Cardiac muscle cell (in vitro differentiated cells and primary cell): ENCODE measurements around the gene CNPPD1. TPM values are rescaled to one million over a fixed set of nuclear protein-coding genes. Genes with fewer than 3 reads are reported as not detected.
A peak's percentile ranks its signal among the peaks of the same experiment; 100 is the strongest.

ENCODE experiments used
- DNase-seq, 2 donors: peaks; one replicate each; pipeline versions ENCODE4 v3.0.0 to v3.0.0-alpha.2; 2010 to 2017; ENCODE audit warnings: low read depth in 1 of 2, low spot score in 1 of 2
- H3K27ac ChIP-seq: fragments of 200-600 bp; sonication (generic); 2 replicates; pipeline ENCODE4 v1.5.1; 2016
- H3K27me3 ChIP-seq: fragments of 200-600 bp; sonication (generic); 2 replicates; pipeline ENCODE4 v1.6.0; 2016; ENCODE audit warnings: control low read depth
- H3K36me3 ChIP-seq: fragments of 200-600 bp; sonication (generic); 2 replicates; pipeline ENCODE4 v1.5.1; 2016; ENCODE audit warnings: control low read depth
- H3K4me1 ChIP-seq: fragments of 200-600 bp; sonication (generic); 2 replicates; pipeline ENCODE4 v1.8.1; 2017; ENCODE audit warnings: low read depth, mild to moderate bottlenecking, mixed run types
- H3K4me3 ChIP-seq: fragments of 200-600 bp; sonication (generic); 2 replicates; pipeline ENCODE4 v1.5.1; 2016; ENCODE audit warnings: mild to moderate bottlenecking
- H3K9me3 ChIP-seq: fragments of 200-600 bp; sonication (generic); 2 replicates; pipeline ENCODE4 v1.5.1; 2017; ENCODE audit warnings: low read depth, mild to moderate bottlenecking, control low read depth
- CTCF ChIP-seq: IDR thresholded peaks from 2 replicates; pipeline ENCODE4 v1.5.1; 2012; ENCODE audit warnings: low read depth, mild to moderate bottlenecking, low read length
- polyA plus RNA-seq: library from polyadenylated mRNA; unstranded; fragments of >200 nt; fragmentation: Nextera tagmentation; extraction: Ambion mirVana; gene quantifications from 2 replicates; pipeline ENCODE4 v1.2.1, GENCODE V29; 2016
- total RNA-seq: library from RNA; depleted of rRNA; stranded (reverse); fragments of >200 nt; gene quantifications from 2 replicates; pipeline ENCODE4 v1.2.3, GENCODE V29; 2016

Gene CNPPD1
- total and polyA plus RNA-seq, 2 experiments from 2014 or later: 42.6 to 81.9 TPM

GRCh38 chr2:219161097-219161496, 15.6 kb downstream of the CNPPD1 start:
- Histone ChIP-seq H3K9me3 (no peaks in the 10 kb centered on the region), H3K4me1 (peaks cover 4% of the 10 kb centered on the region), H3K27me3 (peaks cover 5% of the 10 kb centered on the region), H3K27ac (no peak overlapping the region), H3K4me3 (no peak overlapping the region), H3K36me3 (peaks cover 3% of the 10 kb centered on the region)
- no peak for TF ChIP-seq CTCF
- no peak for DNase-seq

DNA sequence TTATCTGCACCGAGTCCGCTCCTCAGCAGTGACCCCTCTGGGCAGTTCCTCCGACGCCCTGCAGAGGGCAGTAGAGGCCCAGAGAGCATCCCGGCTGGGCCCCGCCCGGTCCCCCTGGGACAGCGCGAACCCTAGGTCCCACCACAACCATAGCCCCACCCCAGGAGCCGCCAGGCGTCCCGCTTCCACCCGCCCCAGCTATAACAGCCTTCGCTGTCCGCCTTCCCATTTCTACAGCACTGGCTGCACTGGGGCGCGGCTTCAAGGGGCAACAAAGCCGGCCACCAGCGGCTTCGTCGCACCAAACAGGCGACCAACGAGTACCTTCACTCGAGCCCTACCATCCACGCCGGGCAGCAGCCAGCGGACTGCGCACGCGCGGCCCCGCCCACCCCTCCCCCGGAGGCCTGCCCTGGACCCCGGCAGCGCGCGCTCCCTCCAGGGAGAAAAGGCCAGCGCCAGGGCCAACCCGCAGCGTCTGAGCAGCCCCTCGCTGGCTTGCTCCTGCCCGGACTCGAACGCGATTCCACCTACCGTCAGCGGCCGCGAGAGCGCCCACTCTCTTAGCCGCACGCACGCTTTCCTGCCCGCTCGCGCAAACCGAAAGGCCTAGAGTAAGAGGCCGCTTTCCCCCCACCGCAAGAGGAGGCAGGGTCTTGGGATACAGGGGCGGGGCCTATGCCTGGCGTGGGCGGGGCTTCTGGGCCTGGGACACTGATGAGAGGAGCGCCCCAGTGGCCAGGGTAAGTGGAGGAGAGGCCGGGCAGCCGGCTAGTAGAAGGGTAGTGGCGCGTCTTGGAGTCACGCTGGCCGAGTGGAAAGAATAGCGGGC, 16.3 kb downstream of the CNPPD1 start, which contains the start of gene NHEJ1:
TSS of gene NHEJ1 (minus strand) at position 630 of the 832 bp plus-strand sequence. CDS start 2,453 bp downstream, outside the sequence.
- H3K27me3 ChIP-seq: peaks cover 5% of the 10 kb centered on the region
- peak; percentile 96 for TF ChIP-seq CTCF
- peaks cover 4% of the 10 kb centered on the region for H3K4me1 ChIP-seq
- no peaks in the 10 kb centered on the region for H3K9me3 ChIP-seq
- peak within 1 kb of the TSS; percentile 87 for H3K27ac ChIP-seq
- H3K4me3 ChIP-seq: peak within 1 kb of the TSS; percentile 54
- peak; percentile 92 to 96 for DNase-seq
- peaks cover 3% of the 10 kb centered on the region for H3K36me3 ChIP-seq

DNA sequence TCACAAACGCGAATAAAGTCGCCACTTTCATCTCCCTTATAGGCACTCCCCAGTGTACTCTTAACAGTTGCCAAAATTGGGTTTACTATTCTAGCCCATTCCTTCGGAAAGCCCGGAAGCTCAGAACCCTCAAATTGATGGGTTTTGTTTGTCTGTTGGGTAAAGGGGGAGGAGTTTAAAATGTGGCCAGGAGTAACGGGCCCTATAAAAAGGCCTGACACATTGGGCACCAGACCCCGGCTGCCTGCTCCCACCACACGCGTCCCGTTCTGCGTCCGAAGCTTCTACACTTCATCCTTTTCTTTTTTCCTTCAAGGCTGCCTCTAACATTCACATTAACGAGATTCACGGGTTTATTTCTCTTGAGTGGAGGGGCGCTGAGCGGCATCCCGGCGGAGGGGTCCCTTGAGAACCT, 16.9 kb downstream of the CNPPD1 start:
- peaks cover 3% of the 10 kb centered on the region for H3K36me3 ChIP-seq
- H3K4me1 ChIP-seq: peaks cover 4% of the 10 kb centered on the region
- H3K9me3 ChIP-seq: no peaks in the 10 kb centered on the region
- no peak overlapping the region for H3K27ac ChIP-seq
- DNase-seq: no peak
- H3K27me3 ChIP-seq: peaks cover 5% of the 10 kb centered on the region
- H3K4me3 ChIP-seq: peak overlapping the region; percentile 54
- no peak for TF ChIP-seq CTCF

DNA sequence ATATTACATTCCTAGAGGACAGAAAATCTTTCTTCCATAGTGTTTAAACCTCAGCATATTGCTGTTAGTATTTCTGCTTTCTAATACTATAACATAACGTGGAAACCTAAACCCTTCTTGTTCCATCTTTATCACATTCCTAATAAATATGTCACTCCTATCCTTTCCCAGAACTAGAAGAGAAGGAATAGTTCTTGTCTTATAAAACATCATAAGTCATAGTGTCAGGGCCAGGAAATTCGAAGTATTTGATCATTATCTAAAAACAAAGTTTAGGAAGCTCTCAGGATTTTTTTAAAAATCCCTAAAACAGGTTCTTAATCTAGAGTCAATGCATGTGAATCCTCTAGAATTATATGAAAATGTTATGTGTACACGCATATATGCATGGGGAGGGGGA, 18.1 kb downstream of the CNPPD1 start:
- Histone ChIP-seq H3K27me3 (peaks cover under 1% of the 10 kb centered on the region), H3K36me3 (peaks cover 3% of the 10 kb centered on the region), H3K27ac (no peak overlapping the region), H3K4me1 (peaks cover 4% of the 10 kb centered on the region), H3K4me3 (no peak overlapping the region), H3K9me3 (no peaks in the 10 kb centered on the region)
- no peak for DNase-seq
- no peak for TF ChIP-seq CTCF

- Histone ChIP-seq H3K36me3 (peaks cover 3% of the 10 kb centered on the region), H3K4me1 (peaks cover 4% of the 10 kb centered on the region), H3K4me3 (no peak overlapping the region), H3K27me3 (no peaks in the 10 kb centered on the region), H3K27ac (no peak overlapping the region), H3K9me3 (no peaks in the 10 kb centered on the region)
- DNase-seq: no peak
- no peak for TF ChIP-seq CTCF
Observed at GRCh38 chr2:219158025-219158424, 18.7 kb downstream of the CNPPD1 start.
